ENCODE measurements around the gene DUS1L. TPM values are rescaled to one million over a fixed set of nuclear protein-coding genes. Genes with fewer than 3 reads are reported as not detected.

The DUS1L gene
- total RNA-seq, 4 donors from 2014 or later = 65.8 to 113 (median 89.8) TPM

DNA sequence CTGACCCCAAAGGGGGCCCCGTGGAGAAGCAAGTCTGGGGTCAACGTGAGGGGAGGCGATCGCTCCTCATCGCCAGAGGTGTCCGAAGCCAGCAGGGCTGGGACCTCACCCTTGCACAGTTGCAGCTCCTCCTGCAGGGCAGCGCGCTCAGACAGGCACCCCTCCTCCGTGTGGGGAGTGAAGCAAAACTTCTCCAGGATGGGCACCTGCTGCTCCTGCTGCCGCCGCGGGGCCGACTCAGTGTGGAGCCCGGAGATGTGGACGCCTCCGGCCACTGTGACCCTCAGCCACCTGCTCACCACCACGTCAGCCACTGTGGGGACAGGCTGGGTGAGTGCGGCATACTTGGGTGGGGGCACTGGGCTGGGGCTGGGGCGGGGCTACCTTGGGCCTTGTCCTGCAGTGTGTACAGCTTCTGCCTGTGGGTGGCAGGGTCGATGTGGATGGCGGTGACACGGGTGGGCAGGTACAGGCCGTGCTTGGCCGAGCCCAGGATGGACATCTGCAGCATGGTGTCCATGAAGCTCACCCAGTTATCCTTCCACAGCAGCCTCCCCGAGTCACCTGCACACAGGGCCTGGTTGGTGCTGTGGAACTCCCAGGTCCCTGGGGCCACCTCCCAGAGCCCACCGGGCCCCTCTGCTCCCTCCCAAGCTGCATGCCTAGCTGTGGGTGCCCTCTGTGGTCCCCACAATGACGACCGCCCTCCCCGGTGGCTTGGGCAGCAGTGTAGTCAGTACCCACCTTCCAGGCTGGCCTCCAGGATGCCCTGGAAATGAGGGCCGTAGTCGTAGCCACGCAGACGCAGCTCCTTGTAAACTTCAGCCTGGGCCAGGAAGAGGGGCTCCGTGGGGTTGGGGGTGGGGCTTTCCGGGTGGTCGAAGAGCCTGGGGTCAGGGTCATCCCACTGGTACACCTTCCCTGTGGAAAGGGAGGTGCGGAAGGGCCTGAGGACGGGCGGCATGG is 21.6 kb upstream of the DUS1L start:
- intact Hi-C loops (cut with DNase I; ENCODE audit: low total_unique reads) = no loop called here
- no peak for DNase-seq (ENCODE audit: low spot score in 2 of 2)
- H3K4me3 ChIP-seq (ENCODE audit: low read depth, poor library complexity, severe bottlenecking) = no peak overlapping the region
- 89 to 91% methylated on average over 23 to 39 of the region's 39 CpGs for WGBS, 2 donors
- TF ChIP-seq, protein P1, sequence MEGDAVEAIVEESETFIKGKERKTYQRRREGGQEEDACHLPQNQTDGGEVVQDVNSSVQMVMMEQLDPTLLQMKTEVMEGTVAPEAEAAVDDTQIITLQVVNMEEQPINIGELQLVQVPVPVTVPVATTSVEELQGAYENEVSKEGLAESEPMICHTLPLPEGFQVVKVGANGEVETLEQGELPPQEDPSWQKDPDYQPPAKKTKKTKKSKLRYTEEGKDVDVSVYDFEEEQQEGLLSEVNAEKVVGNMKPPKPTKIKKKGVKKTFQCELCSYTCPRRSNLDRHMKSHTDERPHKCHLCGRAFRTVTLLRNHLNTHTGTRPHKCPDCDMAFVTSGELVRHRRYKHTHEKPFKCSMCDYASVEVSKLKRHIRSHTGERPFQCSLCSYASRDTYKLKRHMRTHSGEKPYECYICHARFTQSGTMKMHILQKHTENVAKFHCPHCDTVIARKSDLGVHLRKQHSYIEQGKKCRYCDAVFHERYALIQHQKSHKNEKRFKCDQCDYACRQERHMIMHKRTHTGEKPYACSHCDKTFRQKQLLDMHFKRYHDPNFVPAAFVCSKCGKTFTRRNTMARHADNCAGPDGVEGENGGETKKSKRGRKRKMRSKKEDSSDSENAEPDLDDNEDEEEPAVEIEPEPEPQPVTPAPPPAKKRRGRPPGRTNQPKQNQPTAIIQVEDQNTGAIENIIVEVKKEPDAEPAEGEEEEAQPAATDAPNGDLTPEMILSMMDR (IDR thresholded peaks at IDR 0.05) = no peak
- TF ChIP-seq POLR2A (IDR thresholded peaks at IDR 0.05) = no peak

DNA sequence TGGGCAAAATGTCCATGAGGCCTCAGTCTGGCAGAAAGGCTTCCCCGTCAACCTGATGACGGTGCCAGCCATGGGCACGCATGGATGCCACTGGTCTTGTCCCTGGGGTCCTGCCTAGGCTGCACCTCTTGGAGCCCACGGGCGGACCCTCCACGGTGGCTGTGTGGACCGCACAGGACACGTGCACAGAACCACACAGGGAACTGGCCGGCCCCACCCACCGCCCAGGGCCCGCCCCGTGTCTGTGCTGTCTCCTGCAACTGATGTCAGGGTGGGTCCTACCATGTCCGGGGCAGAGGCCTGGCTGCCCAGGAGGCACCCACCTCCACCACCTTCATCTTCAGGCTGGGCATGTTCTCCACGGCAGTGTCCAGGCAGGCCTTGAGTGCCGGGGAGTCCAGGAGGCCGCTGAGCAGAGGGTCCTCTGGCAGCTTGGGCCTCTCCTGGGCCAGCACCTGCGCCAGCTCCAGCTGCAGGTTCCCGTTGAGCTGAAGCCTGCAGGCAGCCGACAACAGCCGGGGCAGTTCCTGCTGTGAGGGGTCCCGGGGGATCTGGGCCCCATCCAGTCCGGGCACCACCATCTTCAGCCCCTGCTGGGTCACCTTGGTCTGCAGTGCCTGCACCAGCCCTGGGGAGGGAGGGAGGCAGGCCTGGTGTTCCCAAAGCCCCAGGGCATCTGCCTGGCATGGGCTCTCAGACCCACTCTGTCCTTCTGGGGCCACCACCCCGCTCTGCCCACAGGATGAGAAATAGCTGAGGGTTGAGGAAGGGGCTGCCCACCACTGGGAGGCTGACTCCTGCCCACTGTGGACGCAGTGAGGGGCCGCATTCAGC is 20.5 kb upstream of the DUS1L start:
- H3K4me3 ChIP-seq (ENCODE audit: low read depth, poor library complexity, severe bottlenecking) = no peak overlapping the region
- WGBS, 2 donors = 95 to 97% methylated on average over 16 to 17 of the region's 25 CpGs
- no peak for DNase-seq (ENCODE audit: low spot score in 2 of 2)
- intact Hi-C loops (cut with DNase I; ENCODE audit: low total_unique reads) = no loop called here
- no peak for TF ChIP-seq POLR2A (IDR thresholded peaks at IDR 0.05)
- TF ChIP-seq, protein P1 (IDR thresholded peaks at IDR 0.05) = no peak

DNA sequence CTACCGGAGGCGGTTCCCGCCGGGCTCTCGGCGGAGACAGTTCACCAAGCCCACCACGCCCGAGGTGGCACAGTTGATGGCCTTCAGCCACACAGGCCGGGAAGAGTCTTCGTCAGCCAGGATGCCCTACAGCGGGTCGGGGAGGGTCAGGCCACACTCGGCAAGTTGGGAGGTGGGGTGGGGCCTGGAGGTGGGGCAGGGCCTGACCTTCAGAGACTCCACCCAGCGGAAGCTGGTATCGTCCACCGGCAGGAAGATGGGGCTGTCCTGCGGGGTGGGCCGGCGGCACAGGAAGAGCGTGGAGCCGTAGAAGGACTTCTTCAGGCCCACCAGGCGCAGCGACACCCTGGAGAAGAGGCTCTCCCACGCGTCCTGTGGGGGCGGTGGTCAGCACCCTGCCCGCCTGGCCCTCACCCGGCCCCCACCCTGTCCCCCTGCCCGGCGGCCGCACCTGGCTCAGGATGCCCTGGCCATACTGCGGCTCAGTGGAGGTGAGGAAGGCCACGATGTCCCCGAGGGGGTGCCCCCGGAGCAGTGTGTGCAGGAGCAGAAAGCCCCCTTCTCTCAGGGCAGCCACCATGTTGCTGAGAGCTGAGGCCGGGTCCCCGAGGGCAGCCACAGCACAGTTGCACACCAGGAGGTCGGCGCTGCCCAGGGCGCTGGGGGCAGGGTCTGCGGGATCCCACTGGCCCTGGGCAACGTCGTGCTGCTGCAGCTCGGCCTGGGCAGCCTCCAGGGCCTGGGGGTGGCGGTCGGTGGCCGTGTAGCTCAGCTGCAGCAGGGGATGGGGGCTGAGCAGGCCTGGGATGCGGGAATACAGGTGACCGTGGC is 19.6 kb upstream of the DUS1L start:
- H3K4me3 ChIP-seq (ENCODE audit: low read depth, poor library complexity, severe bottlenecking) = no peak overlapping the region
- WGBS, 2 donors = 90 to 94% methylated on average over 31 to 44 of the region's 49 CpGs
- intact Hi-C loops (cut with DNase I; ENCODE audit: low total_unique reads) = no loop called here
- DNase-seq (ENCODE audit: low spot score in 2 of 2) = no peak
- TF ChIP-seq POLR2A (IDR thresholded peaks at IDR 0.05) = no peak
- TF ChIP-seq, protein P1 (IDR thresholded peaks at IDR 0.05) = no peak

DNA sequence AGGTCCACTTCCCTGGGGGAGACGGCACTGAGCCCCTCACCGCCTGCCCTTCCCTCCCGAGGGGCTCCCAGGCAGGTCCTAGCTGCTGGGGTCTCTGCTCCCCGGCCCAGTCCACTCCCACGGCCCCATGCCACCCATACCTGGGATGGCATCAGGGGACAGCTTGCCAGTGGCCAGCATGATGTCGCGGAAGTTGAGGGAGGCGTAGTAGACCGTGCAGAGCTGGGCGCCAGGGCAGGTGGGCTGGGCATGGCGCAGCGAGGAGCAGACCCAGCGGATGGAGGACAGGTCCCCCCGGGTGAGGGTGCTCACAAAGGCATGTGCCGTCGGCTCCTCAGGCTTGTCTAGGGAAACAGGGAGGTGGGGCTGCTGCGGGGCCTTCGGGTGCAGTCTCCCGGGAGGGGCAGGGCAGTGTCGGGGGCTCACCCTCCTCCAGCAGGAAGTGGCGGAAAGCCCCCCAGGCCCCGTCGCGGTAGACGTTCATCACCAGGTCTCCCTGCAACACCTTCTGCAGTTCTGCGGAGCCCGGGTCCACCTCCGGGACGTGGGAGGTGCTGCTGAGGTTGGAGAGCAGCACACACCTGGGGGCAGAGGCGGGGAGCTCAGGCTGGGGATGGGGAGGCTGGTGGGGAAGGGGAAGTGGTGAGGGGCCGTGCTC is 18.9 kb upstream of the DUS1L start:
- intact Hi-C loops (cut with DNase I; ENCODE audit: low total_unique reads) = no loop called here
- no peak overlapping the region for H3K4me3 ChIP-seq (ENCODE audit: low read depth, poor library complexity, severe bottlenecking)
- DNase-seq (ENCODE audit: low spot score in 2 of 2) = no peak
- TF ChIP-seq POLR2A (IDR thresholded peaks at IDR 0.05) = no peak
- TF ChIP-seq, protein P1 (IDR thresholded peaks at IDR 0.05) = no peak
- WGBS, 2 donors = 90 to 93% methylated on average over 22 to 29 of the region's 31 CpGs
